NK-92 (cell line): ENCODE measurements around the gene SEL1L3.

Source experiments
- DNase-seq: peaks from one replicate; lab custom pipeline; 2025; ENCODE audit not compliant: unreplicated experiment; lab: John Stamatoyannopoulos, UW

Gene SEL1L3

GRCh38 chr4:25857403-25857802 is 5.4 kb downstream of the SEL1L3 start:
- DNase-seq, result no peak

GRCh38 chr4:25856756-25857155 is 6.0 kb downstream of the SEL1L3 start:
- DNase-seq, result no peak

- DNase-seq, result no peak
Measured at GRCh38 chr4:25852103-25852502, 10.7 kb downstream of the SEL1L3 start.

GRCh38 chr4:25847329-25847728 is 15.5 kb downstream of the SEL1L3 start:
- no peak for DNase-seq

GRCh38 chr4:25845841-25846653 is 16.7 kb downstream of the SEL1L3 start:
- DNase-seq, result no peak

GRCh38 chr4:25844961-25845712 is 17.7 kb downstream of the SEL1L3 start:
- no peak for DNase-seq

GRCh38 chr4:25843340-25844097 is 19.3 kb downstream of the SEL1L3 start:
- no peak for DNase-seq

GRCh38 chr4:25842229-25842845 is 20.5 kb downstream of the SEL1L3 start:
- no peak for DNase-seq

- DNase-seq, result no peak
Measured at GRCh38 chr4:25839687-25840086, 23.1 kb downstream of the SEL1L3 start.

GRCh38 chr4:25839233-25839632 is 23.6 kb downstream of the SEL1L3 start:
- DNase-seq, result no peak

- no peak for DNase-seq
Measured at GRCh38 chr4:25838526-25838925, 24.3 kb downstream of the SEL1L3 start.

- no peak for DNase-seq
Measured at GRCh38 chr4:25837107-25837506, 25.7 kb downstream of the SEL1L3 start.

- no peak for DNase-seq
Measured at GRCh38 chr4:25835384-25835783, 27.4 kb downstream of the SEL1L3 start.

GRCh38 chr4:25834411-25835107 is 28.2 kb downstream of the SEL1L3 start:
- DNase-seq, result no peak

GRCh38 chr4:25830548-25830947 is 32.2 kb downstream of the SEL1L3 start:
- DNase-seq, result no peak

GRCh38 chr4:25827897-25828296 is 34.9 kb downstream of the SEL1L3 start:
- no peak for DNase-seq

- no peak for DNase-seq
Measured at GRCh38 chr4:25827373-25827772, 35.4 kb downstream of the SEL1L3 start.

- DNase-seq, result no peak
Measured at GRCh38 chr4:25826074-25826752, 36.6 kb downstream of the SEL1L3 start.

- no peak for DNase-seq
Measured at GRCh38 chr4:25823632-25824031, 39.2 kb downstream of the SEL1L3 start.

- no peak for DNase-seq
Measured at GRCh38 chr4:25821899-25822298, 40.9 kb downstream of the SEL1L3 start.
